ENCODE results near the gene AXDND1.
"Not testable (repeated sequence)": the region's sequence is repeated elsewhere in the genome, so short reads cannot be mapped to it uniquely, and the experiment has no call there.

DNA sequence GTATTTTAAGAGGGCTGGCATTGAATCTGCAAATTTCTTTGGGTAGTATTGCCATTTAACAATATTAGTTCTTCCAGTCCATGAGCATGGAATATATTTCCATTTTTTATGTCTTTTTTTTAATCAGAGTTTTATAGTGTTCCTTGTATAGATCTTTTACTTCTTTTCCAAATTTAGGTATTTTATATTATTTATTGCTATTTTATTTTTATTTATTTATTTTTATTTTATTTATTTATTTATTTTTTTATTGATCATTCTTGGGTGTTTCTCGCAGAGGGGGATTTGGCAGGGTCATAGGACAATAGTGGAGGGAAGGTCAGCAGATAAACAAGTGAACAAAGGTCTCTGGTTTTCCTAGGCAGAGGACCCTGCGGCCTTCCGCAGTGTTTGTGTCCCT lies 52.0 kb downstream of the AXDND1 start:
- TF ChIP-seq, protein P1, sequence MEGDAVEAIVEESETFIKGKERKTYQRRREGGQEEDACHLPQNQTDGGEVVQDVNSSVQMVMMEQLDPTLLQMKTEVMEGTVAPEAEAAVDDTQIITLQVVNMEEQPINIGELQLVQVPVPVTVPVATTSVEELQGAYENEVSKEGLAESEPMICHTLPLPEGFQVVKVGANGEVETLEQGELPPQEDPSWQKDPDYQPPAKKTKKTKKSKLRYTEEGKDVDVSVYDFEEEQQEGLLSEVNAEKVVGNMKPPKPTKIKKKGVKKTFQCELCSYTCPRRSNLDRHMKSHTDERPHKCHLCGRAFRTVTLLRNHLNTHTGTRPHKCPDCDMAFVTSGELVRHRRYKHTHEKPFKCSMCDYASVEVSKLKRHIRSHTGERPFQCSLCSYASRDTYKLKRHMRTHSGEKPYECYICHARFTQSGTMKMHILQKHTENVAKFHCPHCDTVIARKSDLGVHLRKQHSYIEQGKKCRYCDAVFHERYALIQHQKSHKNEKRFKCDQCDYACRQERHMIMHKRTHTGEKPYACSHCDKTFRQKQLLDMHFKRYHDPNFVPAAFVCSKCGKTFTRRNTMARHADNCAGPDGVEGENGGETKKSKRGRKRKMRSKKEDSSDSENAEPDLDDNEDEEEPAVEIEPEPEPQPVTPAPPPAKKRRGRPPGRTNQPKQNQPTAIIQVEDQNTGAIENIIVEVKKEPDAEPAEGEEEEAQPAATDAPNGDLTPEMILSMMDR (IDR thresholded peaks at IDR 0.05) = not testable (repeated sequence)
- not testable (repeated sequence) for TF ChIP-seq POLR2A, EP300 (IDR thresholded peaks at IDR 0.05)

Measured in ovary (tissue), 3 donors.